Adrenal gland (tissue), 12 donors: ENCODE results near the gene NR2F1. TPM values are rescaled to one million over a fixed set of nuclear protein-coding genes. Genes with fewer than 3 reads are reported as not detected.

Experiments used
- DNase-seq, 7 donors: peaks; one replicate each; pipeline ENCODE4 v3.0.0-alpha.2; 2019 to 2020
- H3K27ac ChIP-seq, 5 donors: fragments of 200-600 bp; sonication (generic) in 4 of 5; 1 replicate in 3 of 5; 2 replicates in 2 of 5; pipeline versions ENCODE4 v1.5.1 to v1.8.0; 2016 to 2020; ENCODE audit warnings: mild to moderate bottlenecking in 1 of 5
- H3K27me3 ChIP-seq: fragments of 200-600 bp; 2 replicates; pipeline ENCODE4 v1.8.0; 2021
- H3K36me3 ChIP-seq, 2 donors: fragments of 200-600 bp; replicated peaks in 1 of 2; 1 replicate in 1 of 2; 2 replicates in 1 of 2; pipeline versions ENCODE4 v1.5.1 to v1.8.0; 2018 to 2022
- H3K4me1 ChIP-seq, 2 donors: fragments of 200-600 bp; replicated peaks in 1 of 2; 1 replicate in 1 of 2; 2 replicates in 1 of 2; pipeline versions ENCODE4 v1.5.1 to v1.8.0; 2018 to 2021
- H3K4me3 ChIP-seq, 4 donors: fragments of 200-600 bp; sonication (generic) in 3 of 4; one replicate each; pipeline ENCODE4 v1.5.1; 2016 to 2018
- H3K9me3 ChIP-seq, 3 donors: fragments of 200-600 bp; sonication (generic) in 1 of 3; replicated peaks in 1 of 3; 1 replicate in 2 of 3; 2 replicates in 1 of 3; pipeline versions ENCODE4 v1.5.1 to v1.8.0; 2016 to 2021
- CTCF ChIP-seq, 6 experiments: fragments of 450-650 bp in 4 of 6; fragments of 200-600 bp in 2 of 6; sonication (generic) in 1 of 6; IDR thresholded peaks; 1 replicate in 5 of 6; 2 replicates in 1 of 6; pipeline versions ENCODE4 v1.5.1 to v1.8.0; 2016 to 2021; ENCODE audit warnings: antibody characterized with exemption in 6 of 6, mild to moderate bottlenecking in 2 of 6, moderate library complexity in 1 of 6
- POLR2A ChIP-seq, 2 donors: fragments of 450-650 bp; IDR thresholded peaks; one replicate each; pipeline ENCODE4 v1.6.1; 2017; ENCODE audit warnings: antibody characterized with exemption in 2 of 2, mild to moderate bottlenecking in 2 of 2, moderate library complexity in 1 of 2
- WGBS, 4 donors: extraction: QIAGEN DNeasy Blood & Tissue Kit in 2 of 4; methylation state at CpG; one replicate each; pipeline versions ENCODE4 v1.1.5 to v1.1.7; 2013 to 2017; 5-methylcytosine and 5-hydroxymethylcytosine counted together
- intact Hi-C, 2 donors: fragments of 100-400 bp; cut with DNase I; formaldehyde crosslinking; loops; one replicate each; pipeline versions ENCODE4 v1.14.1 to v1.15.0; 2022 to 2023
- polyA plus RNA-seq, 3 donors: library from polyadenylated mRNA; stranded (reverse); fragments of 200-250 nt in 2 of 3; fragments of 350-450 nt in 1 of 3; fragmentation: Illumina TruSeq in 1 of 3; extraction: RNeasy Lipid Tissue Mini Kit (QIAGEN cat#74804) in 1 of 3; gene quantifications; one replicate each; pipeline ENCODE4 v1.2.3, GENCODE V29; 2013 to 2014
- total RNA-seq, 9 donors: library from RNA; depleted of rRNA in 4 of 9; stranded (reverse); fragments of >200 nt in 4 of 9; fragments of 120-200 nt in 1 of 9; fragmentation: NEBNext Ultra II Directional in 1 of 9; extraction: Animal tissue kit (Norgen Biotek cat#: 25700) in 1 of 9; gene quantifications; one replicate each; pipeline versions ENCODE4 v1.1.0 to v1.2.4, GENCODE V29; 2013 to 2023
- donor health status: healthy with polysubstance abuse.
- donor health status: Bipolar disorder and iron deficiency.
- donor health status: DM: yes; HTN: yes; CAD: no.
- donor health status: DM: no; HTN: no; CAD: no.
- donor health status: DM: no; HTN: no; CAD: no.
- donor health status: DM: yes; HTN: yes; CAD: no.

NR2F1 gene
- total and polyA plus RNA-seq, 12 donors, result 22.4 to 195 (median 68.2) TPM

GRCh38 chr5:93622240-93622885 is 39.3 kb downstream of the NR2F1 start:
- H3K4me3 ChIP-seq, result peak overlapping the region in 1 of 4 donors; percentile 94
- TF ChIP-seq CTCF (IDR thresholded peaks at IDR 0.05), result no peak
- no peak for TF ChIP-seq POLR2A (IDR thresholded peaks at IDR 0.05)
- peak in 4 of 7 donors; percentile 18 to 65 (median 48) for DNase-seq
- peaks cover 0 to 13% of the 10 kb centered on the region in 2 donors for H3K4me1 ChIP-seq
- no peaks in the 10 kb centered on the region for H3K9me3 ChIP-seq
- no peaks in the 10 kb centered on the region for H3K36me3 ChIP-seq
- 42 to 47% (median 46%) methylated on average over 4 of the region's 4 CpGs for WGBS, 4 donors
- no peaks in the 10 kb centered on the region for H3K27me3 ChIP-seq
- H3K27ac ChIP-seq, result peak overlapping the region in 3 of 5 donors; percentile 68 to 93 (median 83)
- intact Hi-C loops, result no loop called here

- intact Hi-C loops, result no loop called here
These were observed 40.1 kb downstream of the NR2F1 start for GRCh38 chr5:93623153-93623552.

GRCh38 chr5:93626801-93627200 is 43.8 kb downstream of the NR2F1 start:
- Histone ChIP-seq H3K27me3 (no peaks in the 10 kb centered on the region), H3K4me1 (peaks cover 0 to 6% of the 10 kb centered on the region in 2 donors), H3K27ac (no peak overlapping the region), H3K4me3 (no peak overlapping the region), H3K36me3 (no peaks in the 10 kb centered on the region), H3K9me3 (no peaks in the 10 kb centered on the region)
- DNase-seq, result no peak
- no peak for TF ChIP-seq CTCF (IDR thresholded peaks at IDR 0.05)
- TF ChIP-seq POLR2A (IDR thresholded peaks at IDR 0.05), result no peak
- intact Hi-C loops, result no loop called here

More at GRCh38 chr5:93623153-93623552, 40.1 kb downstream of the NR2F1 start:
- H3K27me3 ChIP-seq, result no peaks in the 10 kb centered on the region
- no peak for DNase-seq
- no peaks in the 10 kb centered on the region for H3K9me3 ChIP-seq
- 82 to 85% (median 83%) methylated on average over 4 of the region's 4 CpGs for WGBS, 4 donors
- H3K27ac ChIP-seq, result no peak overlapping the region
- no peak overlapping the region for H3K4me3 ChIP-seq
- H3K4me1 ChIP-seq, result peaks cover 0 to 13% of the 10 kb centered on the region in 2 donors
- TF ChIP-seq CTCF (IDR thresholded peaks at IDR 0.05), result no peak
- no peak for TF ChIP-seq POLR2A (IDR thresholded peaks at IDR 0.05)
- H3K36me3 ChIP-seq, result no peaks in the 10 kb centered on the region

- H3K27ac ChIP-seq, result no peak overlapping the region
- H3K9me3 ChIP-seq, result no peaks in the 10 kb centered on the region
- no peaks in the 10 kb centered on the region for H3K4me1 ChIP-seq
- no peak for DNase-seq
- WGBS, 4 donors, result 86 to 90% (median 88%) methylated on average over 4 of the region's 4 CpGs
- no peaks in the 10 kb centered on the region for H3K27me3 ChIP-seq
- no peaks in the 10 kb centered on the region for H3K36me3 ChIP-seq
- no peak overlapping the region for H3K4me3 ChIP-seq
- intact Hi-C loops, result no loop called here
- TF ChIP-seq POLR2A (IDR thresholded peaks at IDR 0.05) (no peak), CTCF (IDR thresholded peaks at IDR 0.05) (no peak)
These were observed 49.3 kb downstream of the NR2F1 start for GRCh38 chr5:93632327-93632726.
